Measurements from ENCODE around the gene TTC8. TPM values are rescaled to one million over a fixed set of nuclear protein-coding genes. Genes with fewer than 3 reads are reported as not detected.
"Not testable (repeated sequence)": the region's sequence is repeated elsewhere in the genome, so short reads cannot be mapped to it uniquely, and the experiment has no call there.

TTC8 gene
- total RNA-seq, 1 experiment from 2014 or later = 26.6 TPM

DNA sequence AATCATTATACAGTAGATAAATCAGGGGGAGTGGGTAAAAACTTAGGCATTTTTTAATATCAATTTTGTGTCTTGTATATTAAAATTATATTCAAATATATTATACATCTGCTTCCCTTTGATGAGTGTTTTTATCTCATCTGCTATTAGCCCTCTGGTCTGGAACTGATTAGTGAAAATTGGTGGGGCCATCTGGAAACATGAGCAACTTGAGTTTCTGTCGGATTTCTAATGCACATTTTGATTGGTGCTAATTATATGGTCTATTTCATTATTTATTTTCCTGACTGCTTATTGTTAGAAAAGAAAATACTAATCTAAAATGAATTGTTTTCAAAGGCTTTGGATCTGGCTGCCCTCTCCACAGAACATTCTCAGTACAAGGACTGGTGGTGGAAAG, 28.2 kb downstream of the TTC8 start:
- intact Hi-C loops (cut with micrococcal nuclease; ENCODE audit: unreplicated experiment) = no loop called here
- ChIA-PET POLR2A (ENCODE audit: low non-redundant PET) (no interaction called here), CTCF (no interaction called here)
- TF ChIP-seq EZH2 (IDR thresholded peaks at IDR 0.05; ENCODE audit: borderline replicate concordance, low read depth, low read length, poor library complexity, severe bottlenecking) = no peak
- TF ChIP-seq, protein P1, sequence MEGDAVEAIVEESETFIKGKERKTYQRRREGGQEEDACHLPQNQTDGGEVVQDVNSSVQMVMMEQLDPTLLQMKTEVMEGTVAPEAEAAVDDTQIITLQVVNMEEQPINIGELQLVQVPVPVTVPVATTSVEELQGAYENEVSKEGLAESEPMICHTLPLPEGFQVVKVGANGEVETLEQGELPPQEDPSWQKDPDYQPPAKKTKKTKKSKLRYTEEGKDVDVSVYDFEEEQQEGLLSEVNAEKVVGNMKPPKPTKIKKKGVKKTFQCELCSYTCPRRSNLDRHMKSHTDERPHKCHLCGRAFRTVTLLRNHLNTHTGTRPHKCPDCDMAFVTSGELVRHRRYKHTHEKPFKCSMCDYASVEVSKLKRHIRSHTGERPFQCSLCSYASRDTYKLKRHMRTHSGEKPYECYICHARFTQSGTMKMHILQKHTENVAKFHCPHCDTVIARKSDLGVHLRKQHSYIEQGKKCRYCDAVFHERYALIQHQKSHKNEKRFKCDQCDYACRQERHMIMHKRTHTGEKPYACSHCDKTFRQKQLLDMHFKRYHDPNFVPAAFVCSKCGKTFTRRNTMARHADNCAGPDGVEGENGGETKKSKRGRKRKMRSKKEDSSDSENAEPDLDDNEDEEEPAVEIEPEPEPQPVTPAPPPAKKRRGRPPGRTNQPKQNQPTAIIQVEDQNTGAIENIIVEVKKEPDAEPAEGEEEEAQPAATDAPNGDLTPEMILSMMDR (conservative IDR thresholded peaks at IDR 0.05; ENCODE audit: low read depth, low read length) = no peak
- BruUV-seq (replicated peaks) = no TSS peak
- peaks cover 12% of the 10 kb centered on the region for H3K4me1 ChIP-seq (ENCODE audit: insufficient read depth, low read length, poor library complexity, severe bottlenecking)
- no peaks in the 10 kb centered on the region for H3K36me3 ChIP-seq (ENCODE audit: insufficient read depth, low read length, poor library complexity, severe bottlenecking)
- no peak overlapping the region for H3K27ac ChIP-seq (ENCODE audit: low read depth, low read length, poor library complexity, severe bottlenecking)
- no peak overlapping the region for H3K4me3 ChIP-seq (ENCODE audit: low read depth, low read length, poor library complexity, severe bottlenecking)
- no peak for DNase-seq (ENCODE audit: low spot score)
- H3K27me3 ChIP-seq (replicated peaks; ENCODE audit: insufficient read depth, low read depth, low read length, poor library complexity) = no peaks in the 10 kb centered on the region
- H3K9me3 ChIP-seq (ENCODE audit: low read depth, low read length, poor library complexity, severe bottlenecking) = no peaks in the 10 kb centered on the region

DNA sequence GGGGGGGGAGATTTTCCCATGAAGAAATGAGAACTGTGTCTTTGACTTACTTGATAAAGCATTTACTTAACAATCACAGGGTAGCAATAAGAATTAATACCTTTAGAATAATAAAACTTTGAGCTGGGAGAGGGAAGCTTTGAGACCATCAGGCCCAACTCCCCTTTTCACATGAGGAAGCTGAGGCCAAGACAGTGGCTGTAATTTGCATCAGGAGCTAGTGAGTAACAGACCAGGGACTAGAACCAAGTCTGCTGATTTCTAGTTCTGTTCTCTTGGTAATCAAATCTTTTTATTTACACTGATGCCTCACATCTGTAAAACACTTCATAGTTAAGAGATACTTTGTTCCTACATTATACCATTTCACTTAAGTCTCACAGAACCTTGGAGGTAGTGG, 28.7 kb downstream of the TTC8 start:
- CTCF ChIA-PET = no interaction called here
- no TSS peak for BruUV-seq (replicated peaks)
- H3K9me3 ChIP-seq (ENCODE audit: low read depth, low read length, poor library complexity, severe bottlenecking) = no peaks in the 10 kb centered on the region

DNA sequence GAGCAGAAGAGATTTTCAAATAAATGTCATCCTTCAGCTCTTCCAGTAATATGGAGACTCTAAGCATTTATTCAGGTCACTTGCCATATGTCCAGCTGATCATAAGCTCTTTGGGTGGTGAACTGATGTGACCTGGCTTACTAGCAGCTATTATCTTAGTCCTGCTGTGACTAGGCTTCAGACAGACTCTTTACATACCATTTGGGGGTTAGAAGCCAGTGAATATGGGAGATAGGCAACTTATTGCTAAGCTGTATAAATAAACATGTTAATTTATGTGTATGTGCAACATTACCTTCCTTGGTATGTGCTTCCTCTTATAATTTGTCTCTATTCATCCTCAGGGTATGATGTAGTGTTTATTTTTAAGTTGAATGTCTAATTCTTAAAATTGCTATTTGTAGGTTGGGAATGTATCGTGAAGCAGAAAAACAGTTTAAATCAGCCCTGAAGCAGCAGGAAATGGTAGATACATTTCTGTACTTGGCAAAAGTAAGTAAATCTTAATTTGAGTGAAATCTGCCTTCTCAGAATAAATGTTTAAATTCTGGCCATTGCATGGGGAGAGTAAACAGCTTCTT, 32.4 kb downstream of the TTC8 start:
- intact Hi-C loops (cut with micrococcal nuclease; ENCODE audit: unreplicated experiment) = no loop called here
- POLR2A ChIA-PET (ENCODE audit: low non-redundant PET) = no interaction called here
- H3K4me1 ChIP-seq (ENCODE audit: insufficient read depth, low read length, poor library complexity, severe bottlenecking) = peaks cover 6% of the 10 kb centered on the region
- no peaks in the 10 kb centered on the region for H3K36me3 ChIP-seq (ENCODE audit: insufficient read depth, low read length, poor library complexity, severe bottlenecking)
- H3K4me3 ChIP-seq (ENCODE audit: low read depth, low read length, poor library complexity, severe bottlenecking) = no peak overlapping the region
- DNase-seq (ENCODE audit: low spot score) = no peak
- BruUV-seq (replicated peaks) = no TSS peak
- H3K27me3 ChIP-seq (replicated peaks; ENCODE audit: insufficient read depth, low read depth, low read length, poor library complexity) = no peaks in the 10 kb centered on the region
- TF ChIP-seq, protein P1 (conservative IDR thresholded peaks at IDR 0.05; ENCODE audit: low read depth, low read length) = no peak
- no peak for TF ChIP-seq EZH2 (IDR thresholded peaks at IDR 0.05; ENCODE audit: borderline replicate concordance, low read depth, low read length, poor library complexity, severe bottlenecking)
- H3K9me3 ChIP-seq (ENCODE audit: low read depth, low read length, poor library complexity, severe bottlenecking) = no peaks in the 10 kb centered on the region
- CTCF ChIA-PET = no interaction called here
- H3K27ac ChIP-seq (ENCODE audit: low read depth, low read length, poor library complexity, severe bottlenecking) = no peak overlapping the region

More for the DNA sequence above, 28.7 kb downstream of the TTC8 start:
- Histone ChIP-seq H3K4me3 (ENCODE audit: low read depth, low read length, poor library complexity, severe bottlenecking) (no peak overlapping the region), H3K4me1 (ENCODE audit: insufficient read depth, low read length, poor library complexity, severe bottlenecking) (peaks cover 12% of the 10 kb centered on the region), H3K27ac (ENCODE audit: low read depth, low read length, poor library complexity, severe bottlenecking) (no peak overlapping the region), H3K27me3 (replicated peaks; ENCODE audit: insufficient read depth, low read depth, low read length, poor library complexity) (no peaks in the 10 kb centered on the region), H3K36me3 (ENCODE audit: insufficient read depth, low read length, poor library complexity, severe bottlenecking) (no peaks in the 10 kb centered on the region)
- DNase-seq (ENCODE audit: low spot score) = no peak
- intact Hi-C loops (cut with micrococcal nuclease; ENCODE audit: unreplicated experiment) = no loop called here
- TF ChIP-seq EZH2 (IDR thresholded peaks at IDR 0.05; ENCODE audit: borderline replicate concordance, low read depth, low read length, poor library complexity, severe bottlenecking) = no peak
- TF ChIP-seq, protein P1 (conservative IDR thresholded peaks at IDR 0.05; ENCODE audit: low read depth, low read length) = no peak
- POLR2A ChIA-PET (ENCODE audit: low non-redundant PET) = no interaction called here

DNA sequence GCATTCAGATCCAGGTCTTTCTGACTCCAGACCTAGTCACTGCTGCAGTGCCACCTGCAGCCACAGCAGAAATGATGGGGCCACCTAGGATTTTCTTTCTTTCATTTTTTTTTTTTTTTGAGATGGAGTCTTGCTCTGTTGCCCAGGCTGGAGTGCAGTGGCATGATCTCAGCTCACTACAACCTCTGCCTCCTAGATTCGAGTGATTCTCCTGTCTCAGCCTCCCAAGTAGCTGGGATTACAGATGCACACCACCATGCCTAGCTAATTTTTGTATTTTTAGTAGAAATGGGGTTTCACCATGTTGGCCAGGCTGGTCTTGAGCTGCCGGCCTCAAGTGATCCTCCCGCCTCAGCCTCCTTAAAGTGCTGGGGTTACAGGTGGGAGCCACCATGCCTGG, 33.4 kb downstream of the TTC8 start:
- POLR2A ChIA-PET (ENCODE audit: low non-redundant PET); H3K9me3 ChIP-seq (ENCODE audit: low read depth, low read length, poor library complexity, severe bottlenecking); H3K4me3 ChIP-seq (ENCODE audit: low read depth, low read length, poor library complexity, severe bottlenecking); H3K27ac ChIP-seq (ENCODE audit: low read depth, low read length, poor library complexity, severe bottlenecking); BruUV-seq (replicated peaks); DNase-seq (ENCODE audit: low spot score); H3K36me3 ChIP-seq (ENCODE audit: insufficient read depth, low read length, poor library complexity, severe bottlenecking); H3K4me1 ChIP-seq (ENCODE audit: insufficient read depth, low read length, poor library complexity, severe bottlenecking); intact Hi-C loops (cut with micrococcal nuclease; ENCODE audit: unreplicated experiment); CTCF ChIA-PET; H3K27me3 ChIP-seq (replicated peaks; ENCODE audit: insufficient read depth, low read depth, low read length, poor library complexity): not testable (repeated sequence)

DNA sequence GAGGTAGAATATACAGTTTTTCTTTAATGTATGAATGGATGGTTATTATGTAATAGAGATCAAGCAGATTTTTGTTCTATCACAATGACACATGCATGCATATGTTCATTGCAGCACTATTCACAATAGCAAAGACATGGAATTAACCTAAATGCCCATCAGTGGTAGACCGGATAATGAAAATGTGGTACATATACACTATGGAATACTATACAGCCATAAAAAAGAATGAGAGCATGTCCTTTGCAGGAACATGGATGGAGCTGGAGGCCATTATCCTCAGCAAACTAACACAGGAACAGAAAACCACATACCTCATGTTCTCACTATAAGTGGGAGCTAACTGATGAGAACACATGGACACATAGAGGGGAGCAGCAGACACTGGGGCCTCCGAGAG, 34.7 kb downstream of the TTC8 start:
- CTCF ChIA-PET; POLR2A ChIA-PET (ENCODE audit: low non-redundant PET); BruUV-seq (replicated peaks): not testable (repeated sequence)

More for the DNA sequence above, 34.7 kb downstream of the TTC8 start:
- H3K4me1 ChIP-seq (ENCODE audit: insufficient read depth, low read length, poor library complexity, severe bottlenecking); H3K36me3 ChIP-seq (ENCODE audit: insufficient read depth, low read length, poor library complexity, severe bottlenecking); H3K4me3 ChIP-seq (ENCODE audit: low read depth, low read length, poor library complexity, severe bottlenecking); intact Hi-C loops (cut with micrococcal nuclease; ENCODE audit: unreplicated experiment); H3K9me3 ChIP-seq (ENCODE audit: low read depth, low read length, poor library complexity, severe bottlenecking); DNase-seq (ENCODE audit: low spot score); H3K27me3 ChIP-seq (replicated peaks; ENCODE audit: insufficient read depth, low read depth, low read length, poor library complexity); H3K27ac ChIP-seq (ENCODE audit: low read depth, low read length, poor library complexity, severe bottlenecking): not testable (repeated sequence)

Measured in A673 (cell line).